Urothelium cell line (cell line): ENCODE measurements around the gene LAMTOR4.
"Not testable (repeated sequence)": the region's sequence is repeated elsewhere in the genome, so short reads cannot be mapped to it uniquely, and the experiment has no call there.

ENCODE experiments used
- DNase-seq: peaks from one replicate; pipeline ENCODE4 v3.0.0; 2011; ENCODE audit warnings: low spot score, mixed read lengths
- FAIRE-seq: peaks from 2 replicates; lab custom pipeline; 2011; peaks lifted over from hg19 to GRCh38; lab: Jason Lieb, UNC

LAMTOR4 gene

GRCh38 chr7:100192969-100193368, 44.3 kb downstream of the LAMTOR4 start:
- no peak for DNase-seq

GRCh38 chr7:100195222-100195621, 46.5 kb downstream of the LAMTOR4 start:
- FAIRE-seq = no peak
- DNase-seq = no peak

More at GRCh38 chr7:100192969-100193368, 44.3 kb downstream of the LAMTOR4 start:
- no peak for FAIRE-seq

- not testable (repeated sequence) for FAIRE-seq, DNase-seq
Measured at GRCh38 chr7:100195901-100196322, 47.2 kb downstream of the LAMTOR4 start.

DNA sequence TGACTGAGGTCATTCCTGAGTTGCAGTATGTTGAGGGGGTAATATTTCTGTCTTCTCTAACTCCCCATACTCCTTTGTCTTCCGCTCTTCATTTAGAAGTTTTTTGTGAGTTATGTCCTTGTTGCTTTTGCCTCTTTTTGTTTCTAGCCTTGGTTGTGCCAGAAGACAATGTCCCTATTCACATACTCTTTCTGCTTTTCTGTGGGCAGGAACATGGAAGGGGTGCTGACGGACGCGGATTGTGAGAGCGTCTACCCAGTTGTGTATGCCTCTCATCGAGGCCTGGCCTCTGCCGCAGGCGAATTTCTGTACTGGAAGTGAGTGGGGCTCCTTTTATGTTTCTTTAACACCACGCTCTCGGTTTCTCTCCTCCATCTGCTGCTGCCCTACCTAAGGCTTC, 49.5 kb downstream of the LAMTOR4 start:
- FAIRE-seq (no peak), DNase-seq (no peak)

DNA sequence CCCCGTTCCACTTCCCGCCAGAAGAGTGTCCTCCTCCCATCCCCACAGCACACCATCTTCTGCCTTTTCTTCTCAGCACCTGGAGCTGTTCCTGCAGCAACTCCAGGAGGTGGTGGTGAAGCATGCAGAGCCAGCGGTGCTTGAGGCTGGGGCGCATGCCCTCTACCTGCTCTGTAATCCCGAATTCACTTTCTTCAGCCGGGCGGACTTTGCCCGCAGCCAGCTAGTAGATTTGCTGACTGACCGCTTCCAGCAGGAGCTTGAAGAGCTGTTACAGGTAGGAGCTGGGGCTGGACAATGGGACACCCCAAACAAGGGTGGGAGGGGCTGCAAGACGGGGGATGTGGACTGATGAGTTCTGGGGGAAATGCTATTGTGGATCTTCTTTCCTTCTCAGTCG, 52.0 kb downstream of the LAMTOR4 start:
- FAIRE-seq (no peak), DNase-seq (no peak)
